ENCODE results near the gene KCTD2. TPM values are rescaled to one million over a fixed set of nuclear protein-coding genes. Genes with fewer than 3 reads are reported as not detected.
A peak's percentile ranks its signal among the peaks of the same experiment; 100 is the strongest.

The KCTD2 gene
- total RNA-seq, 2 donors from 2014 or later, result 27.7 to 32.8 TPM

GRCh38 chr17:75013092-75013559, 33.9 kb upstream of the KCTD2 start:
- 1 to 2% methylated on average over 10 of the region's 10 CpGs for WGBS, 2 experiments (ENCODE audit: insufficient coverage in 1 of 2, insufficient read length in 1 of 2)
- no peaks in the 10 kb centered on the region for H3K27me3 Mint-ChIP-seq (ENCODE audit: insufficient read depth)
- peak overlapping the region; percentile 1 for H3K27ac Mint-ChIP-seq
- no peaks in the 10 kb centered on the region for H3K9me3 Mint-ChIP-seq
- Histone ChIP-seq H3K4me3 (ENCODE audit: low read length) (peak overlapping the region; percentile 96), H3K36me3 (ENCODE audit: control insufficient read depth, insufficient read depth, low read length) (peaks cover 6% of the 10 kb centered on the region), H3K27ac (ENCODE audit: low read depth, low read length) (peak overlapping the region; percentile 2), H3K9me3 (ENCODE audit: control insufficient read depth, low read length) (no peaks in the 10 kb centered on the region), H3K4me1 (ENCODE audit: control insufficient read depth, insufficient read depth, low read length) (no peaks in the 10 kb centered on the region), H3K9ac (ENCODE audit: extremely low read depth, low read length, poor library complexity, severe bottlenecking) (peak overlapping the region; percentile 73), H3K27me3 (ENCODE audit: control insufficient read depth, insufficient read depth, low read length, poor library complexity, severe bottlenecking) (no peaks in the 10 kb centered on the region)
- TF ChIP-seq CTCF (conservative IDR thresholded peaks at IDR 0.05), result no peak
- peak overlapping the region; percentile 91 for H3K4me3 Mint-ChIP-seq
- H3K36me3 Mint-ChIP-seq (ENCODE audit: low read depth), result peaks cover 14% of the 10 kb centered on the region
- H3K4me1 Mint-ChIP-seq, result peaks cover 17% of the 10 kb centered on the region
- DNase-seq, result no peak

- Mint-ChIP-seq H3K9me3 (no peaks in the 10 kb centered on the region), H3K4me3 (no peak overlapping the region), H3K36me3 (ENCODE audit: low read depth) (peaks cover 54% of the 10 kb centered on the region), H3K27ac (no peak overlapping the region), H3K27me3 (ENCODE audit: insufficient read depth) (no peaks in the 10 kb centered on the region), H3K4me1 (no peaks in the 10 kb centered on the region)
- WGBS, 2 experiments (ENCODE audit: insufficient coverage in 1 of 2, insufficient read length in 1 of 2), result 85 to 95% methylated on average over 4 to 5 of the region's 5 CpGs
- no peak overlapping the region for H3K4me3 ChIP-seq (ENCODE audit: low read length)
- DNase-seq, result no peak
- no peaks in the 10 kb centered on the region for H3K4me1 ChIP-seq (ENCODE audit: control insufficient read depth, insufficient read depth, low read length)
- no peaks in the 10 kb centered on the region for H3K9me3 ChIP-seq (ENCODE audit: control insufficient read depth, low read length)
- no peak overlapping the region for H3K27ac ChIP-seq (ENCODE audit: low read depth, low read length)
- peaks cover 48% of the 10 kb centered on the region for H3K36me3 ChIP-seq (ENCODE audit: control insufficient read depth, insufficient read depth, low read length)
- no peak for TF ChIP-seq CTCF (conservative IDR thresholded peaks at IDR 0.05)
- H3K9ac ChIP-seq (ENCODE audit: extremely low read depth, low read length, poor library complexity, severe bottlenecking), result no peak overlapping the region
- no peaks in the 10 kb centered on the region for H3K27me3 ChIP-seq (ENCODE audit: control insufficient read depth, insufficient read depth, low read length, poor library complexity, severe bottlenecking)
Measured at GRCh38 chr17:75019146-75019545, 27.9 kb upstream of the KCTD2 start.

DNA sequence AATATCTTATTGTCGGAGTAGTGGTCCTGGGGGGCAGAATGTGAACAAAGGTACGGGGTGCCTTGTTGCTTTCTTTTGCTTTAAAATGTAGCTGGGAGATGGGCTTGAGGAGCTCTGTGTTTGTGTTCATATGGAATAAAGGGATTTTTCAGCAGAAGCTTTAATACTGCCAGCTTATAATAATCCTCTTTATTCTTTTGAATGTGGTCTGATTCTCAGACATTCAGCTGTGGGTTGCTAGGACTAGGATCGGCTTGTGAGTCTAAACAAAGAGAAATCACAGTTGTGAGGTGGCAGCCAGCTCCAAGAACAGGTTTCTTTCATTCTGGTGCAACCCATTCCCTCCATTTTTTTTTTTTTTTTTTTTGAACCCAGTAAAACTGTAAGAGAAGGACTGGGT, 27.3 kb upstream of the KCTD2 start:
- H3K27me3 ChIP-seq (ENCODE audit: control insufficient read depth, insufficient read depth, low read length, poor library complexity, severe bottlenecking), result no peaks in the 10 kb centered on the region
- peaks cover 48% of the 10 kb centered on the region for H3K36me3 ChIP-seq (ENCODE audit: control insufficient read depth, insufficient read depth, low read length)
- WGBS, 2 experiments (ENCODE audit: insufficient coverage in 1 of 2, insufficient read length in 1 of 2), result 93 to 94% methylated on average over 3 of the region's 3 CpGs
- no peak overlapping the region for H3K4me3 Mint-ChIP-seq
- H3K4me1 ChIP-seq (ENCODE audit: control insufficient read depth, insufficient read depth, low read length), result no peaks in the 10 kb centered on the region
- no peak overlapping the region for H3K27ac Mint-ChIP-seq
- no peak overlapping the region for H3K4me3 ChIP-seq (ENCODE audit: low read length)
- no peaks in the 10 kb centered on the region for H3K9me3 ChIP-seq (ENCODE audit: control insufficient read depth, low read length)
- DNase-seq, result no peak
- peaks cover 58% of the 10 kb centered on the region for H3K36me3 Mint-ChIP-seq (ENCODE audit: low read depth)
- no peaks in the 10 kb centered on the region for H3K27me3 Mint-ChIP-seq (ENCODE audit: insufficient read depth)
- no peak for TF ChIP-seq CTCF (conservative IDR thresholded peaks at IDR 0.05)
- no peak overlapping the region for H3K27ac ChIP-seq (ENCODE audit: low read depth, low read length)
- H3K4me1 Mint-ChIP-seq, result no peaks in the 10 kb centered on the region
- H3K9me3 Mint-ChIP-seq, result peaks cover 2% of the 10 kb centered on the region
- H3K9ac ChIP-seq (ENCODE audit: extremely low read depth, low read length, poor library complexity, severe bottlenecking), result no peak overlapping the region
